ENCODE measurements around the gene KPNB1. TPM values are rescaled to one million over a fixed set of nuclear protein-coding genes. Genes with fewer than 3 reads are reported as not detected.

KPNB1 gene
- total and polyA plus RNA-seq, 2 experiments from 2014 or later, result 274 to 599 TPM

DNA sequence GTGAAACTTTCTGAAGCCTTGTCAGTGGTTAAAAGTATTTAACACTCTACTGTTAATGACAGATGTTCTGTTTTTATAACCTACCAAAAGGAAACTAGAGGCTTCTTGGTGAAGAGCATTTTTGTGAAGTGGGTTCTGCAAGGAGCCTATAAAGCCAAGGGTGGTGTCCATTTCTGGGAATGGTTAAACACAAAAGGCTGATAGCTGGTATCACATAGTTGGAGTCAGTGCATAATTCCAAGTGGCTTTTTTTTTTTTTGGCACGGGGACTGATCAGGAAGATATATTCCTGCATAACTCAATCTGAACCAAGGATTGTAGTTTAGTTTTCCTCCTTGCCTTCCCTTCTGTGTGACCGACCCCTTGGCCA is 27.6 kb upstream of the KPNB1 start:
- H3K27ac Mint-ChIP-seq, result no peak overlapping the region
- peaks cover 25% of the 10 kb centered on the region for H3K36me3 ChIP-seq (ENCODE audit: insufficient read depth)
- TF ChIP-seq, protein P1, sequence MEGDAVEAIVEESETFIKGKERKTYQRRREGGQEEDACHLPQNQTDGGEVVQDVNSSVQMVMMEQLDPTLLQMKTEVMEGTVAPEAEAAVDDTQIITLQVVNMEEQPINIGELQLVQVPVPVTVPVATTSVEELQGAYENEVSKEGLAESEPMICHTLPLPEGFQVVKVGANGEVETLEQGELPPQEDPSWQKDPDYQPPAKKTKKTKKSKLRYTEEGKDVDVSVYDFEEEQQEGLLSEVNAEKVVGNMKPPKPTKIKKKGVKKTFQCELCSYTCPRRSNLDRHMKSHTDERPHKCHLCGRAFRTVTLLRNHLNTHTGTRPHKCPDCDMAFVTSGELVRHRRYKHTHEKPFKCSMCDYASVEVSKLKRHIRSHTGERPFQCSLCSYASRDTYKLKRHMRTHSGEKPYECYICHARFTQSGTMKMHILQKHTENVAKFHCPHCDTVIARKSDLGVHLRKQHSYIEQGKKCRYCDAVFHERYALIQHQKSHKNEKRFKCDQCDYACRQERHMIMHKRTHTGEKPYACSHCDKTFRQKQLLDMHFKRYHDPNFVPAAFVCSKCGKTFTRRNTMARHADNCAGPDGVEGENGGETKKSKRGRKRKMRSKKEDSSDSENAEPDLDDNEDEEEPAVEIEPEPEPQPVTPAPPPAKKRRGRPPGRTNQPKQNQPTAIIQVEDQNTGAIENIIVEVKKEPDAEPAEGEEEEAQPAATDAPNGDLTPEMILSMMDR (conservative IDR thresholded peaks at IDR 0.05; ENCODE audit: low read depth in 2 of 2), result no peak
- TF ChIP-seq ZNF331 (CRISPR knock-in tag; IDR thresholded peaks at IDR 0.05; ENCODE audit: low read depth) (no peak), STAT1 (IDR thresholded peaks at IDR 0.05; ENCODE audit: unreplicated experiment) (no peak), JUNB (IDR thresholded peaks at IDR 0.05; ENCODE audit: unreplicated experiment) (no peak), EZH2 (IDR thresholded peaks at IDR 0.05; ENCODE audit: low read depth, unreplicated experiment) (no peak), NANOG (IDR thresholded peaks at IDR 0.05; ENCODE audit: borderline replicate concordance) (no peak), CREB1 (CRISPR knock-in tag; IDR thresholded peaks at IDR 0.05; ENCODE audit: low read depth) (no peak), POLR2AphosphoS5 (IDR thresholded peaks at IDR 0.05; ENCODE audit: low read depth) (no peak), EZH2phosphoT487 (IDR thresholded peaks at IDR 0.05; ENCODE audit: unreplicated experiment) (no peak), ZNF114 (CRISPR knock-in tag; IDR thresholded peaks at IDR 0.05) (no peak)
- TF ChIP-seq, protein P2, sequence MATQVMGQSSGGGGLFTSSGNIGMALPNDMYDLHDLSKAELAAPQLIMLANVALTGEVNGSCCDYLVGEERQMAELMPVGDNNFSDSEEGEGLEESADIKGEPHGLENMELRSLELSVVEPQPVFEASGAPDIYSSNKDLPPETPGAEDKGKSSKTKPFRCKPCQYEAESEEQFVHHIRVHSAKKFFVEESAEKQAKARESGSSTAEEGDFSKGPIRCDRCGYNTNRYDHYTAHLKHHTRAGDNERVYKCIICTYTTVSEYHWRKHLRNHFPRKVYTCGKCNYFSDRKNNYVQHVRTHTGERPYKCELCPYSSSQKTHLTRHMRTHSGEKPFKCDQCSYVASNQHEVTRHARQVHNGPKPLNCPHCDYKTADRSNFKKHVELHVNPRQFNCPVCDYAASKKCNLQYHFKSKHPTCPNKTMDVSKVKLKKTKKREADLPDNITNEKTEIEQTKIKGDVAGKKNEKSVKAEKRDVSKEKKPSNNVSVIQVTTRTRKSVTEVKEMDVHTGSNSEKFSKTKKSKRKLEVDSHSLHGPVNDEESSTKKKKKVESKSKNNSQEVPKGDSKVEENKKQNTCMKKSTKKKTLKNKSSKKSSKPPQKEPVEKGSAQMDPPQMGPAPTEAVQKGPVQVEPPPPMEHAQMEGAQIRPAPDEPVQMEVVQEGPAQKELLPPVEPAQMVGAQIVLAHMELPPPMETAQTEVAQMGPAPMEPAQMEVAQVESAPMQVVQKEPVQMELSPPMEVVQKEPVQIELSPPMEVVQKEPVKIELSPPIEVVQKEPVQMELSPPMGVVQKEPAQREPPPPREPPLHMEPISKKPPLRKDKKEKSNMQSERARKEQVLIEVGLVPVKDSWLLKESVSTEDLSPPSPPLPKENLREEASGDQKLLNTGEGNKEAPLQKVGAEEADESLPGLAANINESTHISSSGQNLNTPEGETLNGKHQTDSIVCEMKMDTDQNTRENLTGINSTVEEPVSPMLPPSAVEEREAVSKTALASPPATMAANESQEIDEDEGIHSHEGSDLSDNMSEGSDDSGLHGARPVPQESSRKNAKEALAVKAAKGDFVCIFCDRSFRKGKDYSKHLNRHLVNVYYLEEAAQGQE (IDR thresholded peaks at IDR 0.05; ENCODE audit: unreplicated experiment), result no peak
- TF ChIP-seq, protein P3, sequence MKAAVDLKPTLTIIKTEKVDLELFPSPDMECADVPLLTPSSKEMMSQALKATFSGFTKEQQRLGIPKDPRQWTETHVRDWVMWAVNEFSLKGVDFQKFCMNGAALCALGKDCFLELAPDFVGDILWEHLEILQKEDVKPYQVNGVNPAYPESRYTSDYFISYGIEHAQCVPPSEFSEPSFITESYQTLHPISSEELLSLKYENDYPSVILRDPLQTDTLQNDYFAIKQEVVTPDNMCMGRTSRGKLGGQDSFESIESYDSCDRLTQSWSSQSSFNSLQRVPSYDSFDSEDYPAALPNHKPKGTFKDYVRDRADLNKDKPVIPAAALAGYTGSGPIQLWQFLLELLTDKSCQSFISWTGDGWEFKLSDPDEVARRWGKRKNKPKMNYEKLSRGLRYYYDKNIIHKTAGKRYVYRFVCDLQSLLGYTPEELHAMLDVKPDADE (IDR thresholded peaks at IDR 0.05), result no peak
- TF ChIP-seq, protein P4, sequence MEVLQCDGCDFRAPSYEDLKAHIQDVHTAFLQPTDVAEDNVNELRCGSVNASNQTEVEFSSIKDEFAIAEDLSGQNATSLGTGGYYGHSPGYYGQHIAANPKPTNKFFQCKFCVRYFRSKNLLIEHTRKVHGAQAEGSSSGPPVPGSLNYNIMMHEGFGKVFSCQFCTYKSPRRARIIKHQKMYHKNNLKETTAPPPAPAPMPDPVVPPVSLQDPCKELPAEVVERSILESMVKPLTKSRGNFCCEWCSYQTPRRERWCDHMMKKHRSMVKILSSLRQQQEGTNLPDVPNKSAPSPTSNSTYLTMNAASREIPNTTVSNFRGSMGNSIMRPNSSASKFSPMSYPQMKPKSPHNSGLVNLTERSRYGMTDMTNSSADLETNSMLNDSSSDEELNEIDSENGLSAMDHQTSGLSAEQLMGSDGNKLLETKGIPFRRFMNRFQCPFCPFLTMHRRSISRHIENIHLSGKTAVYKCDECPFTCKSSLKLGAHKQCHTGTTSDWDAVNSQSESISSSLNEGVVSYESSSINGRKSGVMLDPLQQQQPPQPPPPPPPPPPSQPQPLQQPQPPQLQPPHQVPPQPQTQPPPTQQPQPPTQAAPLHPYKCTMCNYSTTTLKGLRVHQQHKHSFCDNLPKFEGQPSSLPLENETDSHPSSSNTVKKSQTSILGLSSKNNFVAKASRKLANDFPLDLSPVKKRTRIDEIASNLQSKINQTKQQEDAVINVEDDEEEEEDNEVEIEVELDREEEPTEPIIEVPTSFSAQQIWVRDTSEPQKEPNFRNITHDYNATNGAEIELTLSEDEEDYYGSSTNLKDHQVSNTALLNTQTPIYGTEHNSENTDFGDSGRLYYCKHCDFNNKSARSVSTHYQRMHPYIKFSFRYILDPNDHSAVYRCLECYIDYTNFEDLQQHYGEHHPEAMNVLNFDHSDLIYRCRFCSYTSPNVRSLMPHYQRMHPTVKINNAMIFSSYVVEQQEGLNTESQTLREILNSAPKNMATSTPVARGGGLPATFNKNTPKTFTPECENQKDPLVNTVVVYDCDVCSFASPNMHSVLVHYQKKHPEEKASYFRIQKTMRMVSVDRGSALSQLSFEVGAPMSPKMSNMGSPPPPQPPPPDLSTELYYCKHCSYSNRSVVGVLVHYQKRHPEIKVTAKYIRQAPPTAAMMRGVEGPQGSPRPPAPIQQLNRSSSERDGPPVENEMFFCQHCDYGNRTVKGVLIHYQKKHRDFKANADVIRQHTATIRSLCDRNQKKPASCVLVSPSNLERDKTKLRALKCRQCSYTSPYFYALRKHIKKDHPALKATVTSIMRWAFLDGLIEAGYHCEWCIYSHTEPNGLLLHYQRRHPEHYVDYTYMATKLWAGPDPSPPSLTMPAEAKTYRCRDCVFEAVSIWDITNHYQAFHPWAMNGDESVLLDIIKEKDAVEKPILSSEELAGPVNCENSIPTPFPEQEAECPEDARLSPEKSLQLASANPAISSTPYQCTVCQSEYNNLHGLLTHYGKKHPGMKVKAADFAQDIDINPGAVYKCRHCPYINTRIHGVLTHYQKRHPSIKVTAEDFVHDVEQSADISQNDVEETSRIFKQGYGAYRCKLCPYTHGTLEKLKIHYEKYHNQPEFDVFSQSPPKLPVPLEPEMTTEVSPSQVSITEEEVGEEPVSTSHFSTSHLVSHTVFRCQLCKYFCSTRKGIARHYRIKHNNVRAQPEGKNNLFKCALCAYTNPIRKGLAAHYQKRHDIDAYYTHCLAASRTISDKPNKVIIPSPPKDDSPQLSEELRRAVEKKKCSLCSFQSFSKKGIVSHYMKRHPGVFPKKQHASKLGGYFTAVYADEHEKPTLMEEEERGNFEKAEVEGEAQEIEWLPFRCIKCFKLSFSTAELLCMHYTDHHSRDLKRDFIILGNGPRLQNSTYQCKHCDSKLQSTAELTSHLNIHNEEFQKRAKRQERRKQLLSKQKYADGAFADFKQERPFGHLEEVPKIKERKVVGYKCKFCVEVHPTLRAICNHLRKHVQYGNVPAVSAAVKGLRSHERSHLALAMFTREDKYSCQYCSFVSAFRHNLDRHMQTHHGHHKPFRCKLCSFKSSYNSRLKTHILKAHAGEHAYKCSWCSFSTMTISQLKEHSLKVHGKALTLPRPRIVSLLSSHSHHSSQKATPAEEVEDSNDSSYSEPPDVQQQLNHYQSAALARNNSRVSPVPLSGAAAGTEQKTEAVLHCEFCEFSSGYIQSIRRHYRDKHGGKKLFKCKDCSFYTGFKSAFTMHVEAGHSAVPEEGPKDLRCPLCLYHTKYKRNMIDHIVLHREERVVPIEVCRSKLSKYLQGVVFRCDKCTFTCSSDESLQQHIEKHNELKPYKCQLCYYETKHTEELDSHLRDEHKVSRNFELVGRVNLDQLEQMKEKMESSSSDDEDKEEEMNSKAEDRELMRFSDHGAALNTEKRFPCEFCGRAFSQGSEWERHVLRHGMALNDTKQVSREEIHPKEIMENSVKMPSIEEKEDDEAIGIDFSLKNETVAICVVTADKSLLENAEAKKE (CRISPR knock-in tag; IDR thresholded peaks at IDR 0.05), result no peak
- H4K20me1 ChIP-seq (replicated peaks; ENCODE audit: insufficient read depth), result no peaks in the 10 kb centered on the region; the same call in 1 of the 2 replicates
- peaks cover 15% of the 10 kb centered on the region; the same call in 2 of the 3 replicates for H3K4me1 Mint-ChIP-seq
- peaks cover 2% of the 10 kb centered on the region for H3K27me3 Mint-ChIP-seq (ENCODE audit: insufficient read depth, low read depth, poor library complexity)
- 0 out of 2 replicates have a peak, but pooled peaks cover 4% of the 10 kb centered on the region for H3F3A ChIP-seq (replicated peaks; ENCODE audit: low read depth)
- no peak overlapping the region for H3K27ac ChIP-seq (ENCODE audit: low read depth)
- no peak overlapping the region for H3K4me2 ChIP-seq
- H3K9me2 ChIP-seq (ENCODE audit: insufficient read depth), result no peaks in the 10 kb centered on the region
- no peaks in the 10 kb centered on the region for H3K27me3 ChIP-seq (ENCODE audit: insufficient read depth)
- no peak for ATAC-seq
- H3K9me3 Mint-ChIP-seq, result no peaks in the 10 kb centered on the region
- no peak overlapping the region for H2AFZ ChIP-seq
- H3K4me3 ChIP-seq, result no peak overlapping the region
- peaks cover 51% of the 10 kb centered on the region for H3K36me3 Mint-ChIP-seq (ENCODE audit: low read depth)
- H3K4me1 ChIP-seq (ENCODE audit: insufficient read depth), result 0 out of 2 replicates have a peak, but pooled peaks cover 5% of the 10 kb centered on the region
- no peak for DNase-seq (ENCODE audit: low spot score)
- H3K4me3 Mint-ChIP-seq, result no peak overlapping the region
- H3K79me2 ChIP-seq (replicated peaks; ENCODE audit: insufficient read depth), result no peaks in the 10 kb centered on the region
